ENCODE results near the gene TMPRSS15.

The TMPRSS15 gene

DNA sequence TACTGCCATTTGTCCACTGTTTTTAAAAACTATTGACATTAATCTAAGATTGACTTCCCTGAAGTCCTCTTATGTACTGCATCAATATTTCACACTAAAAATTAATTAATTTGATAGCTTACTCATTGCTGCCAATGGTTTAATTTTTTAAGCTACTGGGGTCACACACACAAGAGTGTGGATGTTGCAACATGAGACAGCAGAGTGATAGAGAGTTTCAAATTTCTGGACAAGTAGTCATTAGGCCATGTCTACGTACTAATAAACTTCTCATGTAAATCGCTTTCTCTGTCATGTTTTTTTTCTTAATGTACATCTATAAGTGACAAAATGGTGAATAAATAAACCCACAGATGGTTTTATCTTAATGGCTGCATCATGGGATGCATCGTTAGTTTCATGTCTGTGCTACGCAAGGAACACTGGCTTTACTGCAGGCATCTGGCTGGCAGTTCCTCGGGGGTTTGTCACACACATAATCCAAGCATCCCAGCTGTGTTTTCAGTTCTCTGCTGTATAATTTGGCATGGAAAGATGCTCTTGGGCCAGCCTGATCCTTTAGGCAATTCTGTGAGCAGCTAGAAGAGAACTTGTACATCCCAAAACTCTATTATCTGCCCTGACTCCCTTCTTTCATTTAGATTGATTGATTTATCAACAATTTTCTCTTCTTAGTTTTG, 175.4 kb downstream of the TMPRSS15 start:
- TF ChIP-seq, protein P1, sequence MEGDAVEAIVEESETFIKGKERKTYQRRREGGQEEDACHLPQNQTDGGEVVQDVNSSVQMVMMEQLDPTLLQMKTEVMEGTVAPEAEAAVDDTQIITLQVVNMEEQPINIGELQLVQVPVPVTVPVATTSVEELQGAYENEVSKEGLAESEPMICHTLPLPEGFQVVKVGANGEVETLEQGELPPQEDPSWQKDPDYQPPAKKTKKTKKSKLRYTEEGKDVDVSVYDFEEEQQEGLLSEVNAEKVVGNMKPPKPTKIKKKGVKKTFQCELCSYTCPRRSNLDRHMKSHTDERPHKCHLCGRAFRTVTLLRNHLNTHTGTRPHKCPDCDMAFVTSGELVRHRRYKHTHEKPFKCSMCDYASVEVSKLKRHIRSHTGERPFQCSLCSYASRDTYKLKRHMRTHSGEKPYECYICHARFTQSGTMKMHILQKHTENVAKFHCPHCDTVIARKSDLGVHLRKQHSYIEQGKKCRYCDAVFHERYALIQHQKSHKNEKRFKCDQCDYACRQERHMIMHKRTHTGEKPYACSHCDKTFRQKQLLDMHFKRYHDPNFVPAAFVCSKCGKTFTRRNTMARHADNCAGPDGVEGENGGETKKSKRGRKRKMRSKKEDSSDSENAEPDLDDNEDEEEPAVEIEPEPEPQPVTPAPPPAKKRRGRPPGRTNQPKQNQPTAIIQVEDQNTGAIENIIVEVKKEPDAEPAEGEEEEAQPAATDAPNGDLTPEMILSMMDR (IDR thresholded peaks at IDR 0.05; ENCODE audit: insufficient read depth, low read depth, low read length, missing control alignments), result no peak
- no peak for DNase-seq (ENCODE audit: low read depth)
- H3K4me3 ChIP-seq (ENCODE audit: low read depth, low read length), result no peak overlapping the region

DNA sequence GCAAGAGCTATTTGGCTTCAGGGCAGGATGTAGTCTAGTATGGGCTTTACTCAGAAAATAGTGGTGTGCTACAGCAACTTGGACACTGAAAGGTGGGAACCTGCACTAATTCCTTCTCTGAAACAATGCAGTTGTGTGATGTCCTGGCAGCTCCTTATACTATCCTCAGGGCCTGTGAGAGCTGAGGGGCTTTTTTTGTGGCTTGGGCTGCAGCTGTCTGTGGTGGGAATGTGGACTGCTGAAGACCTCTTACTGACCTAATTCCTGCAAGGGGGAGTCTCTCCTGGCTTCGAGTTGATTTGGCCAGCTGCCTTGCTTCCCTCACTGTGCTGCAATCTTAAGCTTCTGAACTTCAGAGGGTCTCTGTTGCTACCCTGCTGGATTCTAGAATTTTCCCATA, 181.2 kb downstream of the TMPRSS15 start:
- H3K4me3 ChIP-seq (ENCODE audit: low read depth, low read length), result no peak overlapping the region
- TF ChIP-seq, protein P1 (IDR thresholded peaks at IDR 0.05; ENCODE audit: insufficient read depth, low read depth, low read length, missing control alignments), result no peak
- DNase-seq (ENCODE audit: low read depth), result no peak

DNA sequence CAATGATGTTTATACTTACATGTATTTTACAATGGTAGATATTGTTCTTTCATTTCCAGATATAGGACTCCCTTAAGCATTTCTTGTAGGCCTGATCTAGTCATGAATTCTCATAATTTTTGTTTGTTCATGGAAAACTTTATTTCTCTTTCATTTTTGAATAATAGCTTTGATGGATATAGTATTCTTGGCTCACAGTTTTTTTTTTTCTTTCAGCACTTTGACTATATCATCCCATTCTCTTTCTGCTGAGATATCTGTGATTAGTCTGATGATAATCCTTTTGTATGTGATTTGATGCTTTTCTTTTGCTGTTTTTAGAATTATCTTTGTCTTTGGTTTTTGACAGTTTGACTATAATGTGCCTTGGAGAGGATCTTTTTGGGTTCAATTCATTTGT, 183.1 kb downstream of the TMPRSS15 start:
- DNase-seq (ENCODE audit: low read depth), result no peak
- TF ChIP-seq, protein P1 (IDR thresholded peaks at IDR 0.05; ENCODE audit: insufficient read depth, low read depth, low read length, missing control alignments), result no peak
- H3K4me3 ChIP-seq (ENCODE audit: low read depth, low read length), result no peak overlapping the region

All from GM12865 (cell line).